HG03571 (cell line): ENCODE measurements around the gene SPAG16.

ENCODE experiments used
- ATAC-seq: cut with Tn5 transposase; IDR thresholded peaks from one replicate; pipeline ENCODE4 v1.9.1; 2021; ENCODE audit not compliant: unreplicated experiment

SPAG16 gene

GRCh38 chr2:214135966-214136365, 851.7 kb downstream of the SPAG16 start:
- no peak for ATAC-seq

- ATAC-seq = no peak
Observed at GRCh38 chr2:214138779-214139178, 854.5 kb downstream of the SPAG16 start.

- no peak for ATAC-seq
Observed at GRCh38 chr2:214139630-214140284, 855.5 kb downstream of the SPAG16 start.

GRCh38 chr2:214156971-214157370, 872.7 kb downstream of the SPAG16 start:
- no peak for ATAC-seq

GRCh38 chr2:214158851-214159250, 874.6 kb downstream of the SPAG16 start:
- no peak for ATAC-seq

GRCh38 chr2:214169281-214169680, 885.0 kb downstream of the SPAG16 start:
- no peak for ATAC-seq

- no peak for ATAC-seq
Observed at GRCh38 chr2:214169736-214170135, 885.5 kb downstream of the SPAG16 start.

- ATAC-seq = no peak
Observed at GRCh38 chr2:214174563-214174962, 890.3 kb downstream of the SPAG16 start.

GRCh38 chr2:214180071-214180470, 895.8 kb downstream of the SPAG16 start:
- no peak for ATAC-seq

- ATAC-seq = no peak
Observed at GRCh38 chr2:214180686-214181085, 896.4 kb downstream of the SPAG16 start.

GRCh38 chr2:214184461-214184860, 900.2 kb downstream of the SPAG16 start:
- ATAC-seq = no peak

- no peak for ATAC-seq
Observed at GRCh38 chr2:214185546-214185945, 901.3 kb downstream of the SPAG16 start.

- ATAC-seq = no peak
Observed at GRCh38 chr2:214192711-214193110, 908.4 kb downstream of the SPAG16 start.

GRCh38 chr2:214193943-214194342, 909.7 kb downstream of the SPAG16 start:
- ATAC-seq = no peak

GRCh38 chr2:214196260-214196659, 912.0 kb downstream of the SPAG16 start:
- ATAC-seq = no peak

- no peak for ATAC-seq
Observed at GRCh38 chr2:214201892-214202291, 917.6 kb downstream of the SPAG16 start.

GRCh38 chr2:214203214-214203613, 919.0 kb downstream of the SPAG16 start:
- no peak for ATAC-seq

GRCh38 chr2:214203744-214204289, 919.6 kb downstream of the SPAG16 start:
- ATAC-seq = no peak

GRCh38 chr2:214215107-214215506, 930.8 kb downstream of the SPAG16 start:
- no peak for ATAC-seq

- no peak for ATAC-seq
Observed at GRCh38 chr2:214217136-214217535, 932.9 kb downstream of the SPAG16 start.

GRCh38 chr2:214217599-214217998, 933.3 kb downstream of the SPAG16 start:
- ATAC-seq = no peak

GRCh38 chr2:214220251-214220650, 936.0 kb downstream of the SPAG16 start:
- no peak for ATAC-seq

GRCh38 chr2:214226061-214226460, 941.8 kb downstream of the SPAG16 start:
- ATAC-seq = no peak
